ENCODE results near the gene LRRC26.
A peak's percentile ranks its signal among the peaks of the same experiment; 100 is the strongest.

The LRRC26 gene

GRCh38 chr9:137173796-137174664, 4.2 kb upstream of the LRRC26 start:
- no peaks in the 10 kb centered on the region for H3K36me3 Mint-ChIP-seq
- H3K4me1 Mint-ChIP-seq: peaks cover 2% of the 10 kb centered on the region
- H3K27ac Mint-ChIP-seq: no peak overlapping the region
- CTCF ChIA-PET: interaction anchor here (0.8 to 1.5 kb wide), 2 partner anchors 53 to 144 kb away, joined by 3 to 4 read pairs; partner anchors contain the start of gene RNF224
- H3K9me3 Mint-ChIP-seq: no peaks in the 10 kb centered on the region
- DNase-seq: no peak
- H3K4me3 Mint-ChIP-seq: no peak overlapping the region
- H3K27me3 Mint-ChIP-seq: peaks cover 71% of the 10 kb centered on the region

- Mint-ChIP-seq H3K27ac (no peak overlapping the region), H3K27me3 (peaks cover 80% of the 10 kb centered on the region), H3K4me1 (peaks cover 4% of the 10 kb centered on the region), H3K9me3 (no peaks in the 10 kb centered on the region), H3K4me3 (no peak overlapping the region), H3K36me3 (no peaks in the 10 kb centered on the region)
- CTCF ChIA-PET: interaction anchor here (0.8 kb wide), 1 partner anchor 143 kb away, joined by 3 read pairs; no protein-coding TSS in a partner anchor
- DNase-seq: no peak
These were observed 3.3 kb upstream of the LRRC26 start for GRCh38 chr9:137172901-137173795.

- no peak overlapping the region for H3K4me3 Mint-ChIP-seq
- peaks cover 4% of the 10 kb centered on the region for H3K4me1 Mint-ChIP-seq
- H3K36me3 Mint-ChIP-seq: no peaks in the 10 kb centered on the region
- H3K27ac Mint-ChIP-seq: no peak overlapping the region
- CTCF ChIA-PET: interaction anchor here (1.0 kb wide), 1 partner anchor 125 kb away, joined by 3 read pairs; no protein-coding TSS in a partner anchor
- peaks cover 98% of the 10 kb centered on the region for H3K27me3 Mint-ChIP-seq
- no peak for DNase-seq
- no peaks in the 10 kb centered on the region for H3K9me3 Mint-ChIP-seq
These were observed 1.5 kb upstream of the LRRC26 start for GRCh38 chr9:137171149-137171900.

GRCh38 chr9:137170486-137171148, 766 bp upstream of the LRRC26 start:
- no peaks in the 10 kb centered on the region for H3K9me3 Mint-ChIP-seq
- no peak overlapping the region for H3K27ac Mint-ChIP-seq
- H3K36me3 Mint-ChIP-seq: no peaks in the 10 kb centered on the region
- H3K4me1 Mint-ChIP-seq: peaks cover 4% of the 10 kb centered on the region
- no peak for DNase-seq
- H3K4me3 Mint-ChIP-seq: no peak overlapping the region
- peaks cover 98% of the 10 kb centered on the region for H3K27me3 Mint-ChIP-seq
- CTCF ChIA-PET: interaction anchor here (1.0 kb wide), 1 partner anchor 124 kb away, joined by 3 read pairs; no protein-coding TSS in a partner anchor

- CTCF ChIA-PET: interaction anchor here (1.2 kb wide), 1 partner anchor 11 kb away, joined by 3 read pairs; no protein-coding TSS in a partner anchor
- peak; percentile 30 for DNase-seq
- Mint-ChIP-seq H3K9me3 (no peaks in the 10 kb centered on the region), H3K36me3 (no peaks in the 10 kb centered on the region), H3K4me3 (peak overlapping the region; percentile 60), H3K27ac (no peak overlapping the region), H3K27me3 (peaks cover 98% of the 10 kb centered on the region), H3K4me1 (peaks cover 4% of the 10 kb centered on the region)
These were observed 671 bp downstream of the LRRC26 start for GRCh38 chr9:137168904-137169856.

GRCh38 chr9:137168573-137168903, 1.3 kb downstream of the LRRC26 start:
- no peak overlapping the region for H3K27ac Mint-ChIP-seq
- no peaks in the 10 kb centered on the region for H3K9me3 Mint-ChIP-seq
- H3K27me3 Mint-ChIP-seq: peaks cover 96% of the 10 kb centered on the region
- no peak for DNase-seq
- peaks cover 4% of the 10 kb centered on the region for H3K4me1 Mint-ChIP-seq
- no peaks in the 10 kb centered on the region for H3K36me3 Mint-ChIP-seq
- CTCF ChIA-PET: interaction anchor here (1.2 kb wide), 1 partner anchor 11 kb away, joined by 3 read pairs; no protein-coding TSS in a partner anchor
- H3K4me3 Mint-ChIP-seq: no peak overlapping the region

- H3K36me3 Mint-ChIP-seq: no peaks in the 10 kb centered on the region
- H3K4me3 Mint-ChIP-seq: no peak overlapping the region
These were observed 1.9 kb downstream of the LRRC26 start for GRCh38 chr9:137167747-137168572.

GRCh38 chr9:137167277-137167746, 2.5 kb downstream of the LRRC26 start:
- Mint-ChIP-seq H3K9me3 (no peaks in the 10 kb centered on the region), H3K27me3 (peaks cover 96% of the 10 kb centered on the region), H3K4me3 (no peak overlapping the region), H3K27ac (no peak overlapping the region), H3K36me3 (no peaks in the 10 kb centered on the region), H3K4me1 (peaks cover 2% of the 10 kb centered on the region)
- DNase-seq: no peak
- CTCF ChIA-PET: no interaction called here

More at GRCh38 chr9:137167747-137168572, 1.9 kb downstream of the LRRC26 start:
- Mint-ChIP-seq H3K9me3 (no peaks in the 10 kb centered on the region), H3K4me1 (peaks cover 2% of the 10 kb centered on the region), H3K27ac (no peak overlapping the region), H3K27me3 (peaks cover 96% of the 10 kb centered on the region)
- DNase-seq: no peak
- CTCF ChIA-PET: no interaction called here

GRCh38 chr9:137166380-137167229, 3.2 kb downstream of the LRRC26 start:
- no peak for DNase-seq
- H3K27me3 Mint-ChIP-seq: peaks cover 96% of the 10 kb centered on the region
- H3K36me3 Mint-ChIP-seq: no peaks in the 10 kb centered on the region
- peaks cover 2% of the 10 kb centered on the region for H3K4me1 Mint-ChIP-seq
- H3K9me3 Mint-ChIP-seq: no peaks in the 10 kb centered on the region
- H3K27ac Mint-ChIP-seq: no peak overlapping the region
- H3K4me3 Mint-ChIP-seq: no peak overlapping the region
- CTCF ChIA-PET: no interaction called here

GRCh38 chr9:137165250-137165836, 4.5 kb downstream of the LRRC26 start:
- no peaks in the 10 kb centered on the region for H3K9me3 Mint-ChIP-seq
- CTCF ChIA-PET: no interaction called here
- H3K4me3 Mint-ChIP-seq: no peak overlapping the region
- H3K27ac Mint-ChIP-seq: no peak overlapping the region
- DNase-seq: no peak
- no peaks in the 10 kb centered on the region for H3K36me3 Mint-ChIP-seq
- peaks cover 96% of the 10 kb centered on the region for H3K27me3 Mint-ChIP-seq
- H3K4me1 Mint-ChIP-seq: peaks cover 2% of the 10 kb centered on the region

Data from activated naive CD4-positive, alpha-beta T cell treated with anti-CD3 and anti-CD28 coated beads, Interleukin-2, amount 10 ng/mL, durations not matched to agents 7 days and 5 days (primary cell).